ENCODE data around the gene TMTC2. TPM values are rescaled to one million over a fixed set of nuclear protein-coding genes. Genes with fewer than 3 reads are reported as not detected.

Gene TMTC2
- polyA plus RNA-seq, 4 donors: 1.1 to 5.6 (median 2.7) TPM

DNA sequence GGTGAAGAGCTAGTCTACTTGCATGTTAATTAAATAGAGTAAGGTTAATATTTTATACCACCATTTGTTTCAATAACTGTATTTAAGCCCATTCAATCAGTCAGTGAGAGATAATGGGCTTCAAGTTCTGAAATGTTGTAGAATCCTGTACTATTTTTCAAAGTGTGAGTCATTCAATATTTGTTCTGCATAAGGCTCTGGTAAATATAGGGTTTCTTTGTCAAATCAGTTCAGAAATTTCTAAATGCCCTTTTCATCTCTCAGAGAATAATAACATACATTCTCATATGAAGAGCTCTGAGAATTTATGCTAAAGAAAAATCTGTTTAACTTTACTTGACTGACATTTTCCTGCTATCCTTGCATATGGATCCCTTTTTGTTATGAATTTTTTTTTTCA lies 493.3 kb downstream of the TMTC2 start:
- H3K36me3 ChIP-seq (ENCODE audit: control insufficient read depth in 3 of 3, insufficient read depth in 2 of 3, low read depth in 1 of 3, low read length in 3 of 3): no peaks in the 10 kb centered on the region

GRCh38 chr12:83181074-83181473 lies 494.4 kb downstream of the TMTC2 start:
- H3K27me3 ChIP-seq (ENCODE audit: control insufficient read depth in 3 of 3, insufficient read depth in 3 of 3, low read length in 3 of 3): no peaks in the 10 kb centered on the region
- WGBS, 3 donors: 94 to 95% (median 95%) methylated on average over 1 of the region's 1 CpG
- no peak for DNase-seq
- no peaks in the 10 kb centered on the region for H3K36me3 ChIP-seq (ENCODE audit: control insufficient read depth in 3 of 3, insufficient read depth in 2 of 3, low read depth in 1 of 3, low read length in 3 of 3)
- no peak overlapping the region for H3K27ac ChIP-seq (ENCODE audit: low read depth in 1 of 3, low read length in 2 of 3)
- no peaks in the 10 kb centered on the region for H3K4me1 ChIP-seq (ENCODE audit: control insufficient read depth in 3 of 3, insufficient read depth in 2 of 3, low read depth in 1 of 3, low read length in 2 of 3)
- no peaks in the 10 kb centered on the region for H3K9me3 ChIP-seq (ENCODE audit: control insufficient read depth in 2 of 2, insufficient read depth in 1 of 2, low read depth in 1 of 2, low read length in 1 of 2)
- H3K4me3 ChIP-seq (ENCODE audit: low read depth in 1 of 3, low read length in 3 of 3): no peak overlapping the region
- no peak for FAIRE-seq

More for the DNA sequence above, 493.3 kb downstream of the TMTC2 start:
- Histone ChIP-seq H3K9me3 (ENCODE audit: control insufficient read depth in 2 of 2, insufficient read depth in 1 of 2, low read depth in 1 of 2, low read length in 1 of 2) (no peaks in the 10 kb centered on the region), H3K27me3 (ENCODE audit: control insufficient read depth in 3 of 3, insufficient read depth in 3 of 3, low read length in 3 of 3) (no peaks in the 10 kb centered on the region), H3K27ac (ENCODE audit: low read depth in 1 of 3, low read length in 2 of 3) (no peak overlapping the region), H3K4me3 (ENCODE audit: low read depth in 1 of 3, low read length in 3 of 3) (no peak overlapping the region), H3K4me1 (ENCODE audit: control insufficient read depth in 3 of 3, insufficient read depth in 2 of 3, low read depth in 1 of 3, low read length in 2 of 3) (no peaks in the 10 kb centered on the region)
- no peak for FAIRE-seq
- no peak for DNase-seq

GRCh38 chr12:83183132-83183531 lies 496.4 kb downstream of the TMTC2 start:
- Histone ChIP-seq H3K9me3 (ENCODE audit: control insufficient read depth in 2 of 2, insufficient read depth in 1 of 2, low read depth in 1 of 2, low read length in 1 of 2) (no peaks in the 10 kb centered on the region), H3K4me3 (ENCODE audit: low read depth in 1 of 3, low read length in 3 of 3) (no peak overlapping the region), H3K27ac (ENCODE audit: low read depth in 1 of 3, low read length in 2 of 3) (no peak overlapping the region), H3K27me3 (ENCODE audit: control insufficient read depth in 3 of 3, insufficient read depth in 3 of 3, low read length in 3 of 3) (no peaks in the 10 kb centered on the region), H3K36me3 (ENCODE audit: control insufficient read depth in 3 of 3, insufficient read depth in 2 of 3, low read depth in 1 of 3, low read length in 3 of 3) (no peaks in the 10 kb centered on the region), H3K4me1 (ENCODE audit: control insufficient read depth in 3 of 3, insufficient read depth in 2 of 3, low read depth in 1 of 3, low read length in 2 of 3) (no peaks in the 10 kb centered on the region)
- FAIRE-seq: no peak
- no peak for DNase-seq

Data from small intestine (tissue), 7 donors.